ENCODE data around the gene PFDN2. TPM values are rescaled to one million over a fixed set of nuclear protein-coding genes. Genes with fewer than 3 reads are reported as not detected.

Gene PFDN2
- total and polyA plus RNA-seq, 2 experiments from 2014 or later, result 47.6 to 93.2 TPM

- WGBS (ENCODE audit: low lambda C conversion rate, missing lambda C conversion rate), result 94% methylated on average over 6 of the region's 6 CpGs
- TF ChIP-seq EZH2phosphoT487 (IDR thresholded peaks at IDR 0.05; ENCODE audit: low read depth, severe bottlenecking, unreplicated experiment) (no peak), EZH2 (IDR thresholded peaks at IDR 0.05; ENCODE audit: borderline replicate concordance) (no peak)
- TF ChIP-seq, protein P1, sequence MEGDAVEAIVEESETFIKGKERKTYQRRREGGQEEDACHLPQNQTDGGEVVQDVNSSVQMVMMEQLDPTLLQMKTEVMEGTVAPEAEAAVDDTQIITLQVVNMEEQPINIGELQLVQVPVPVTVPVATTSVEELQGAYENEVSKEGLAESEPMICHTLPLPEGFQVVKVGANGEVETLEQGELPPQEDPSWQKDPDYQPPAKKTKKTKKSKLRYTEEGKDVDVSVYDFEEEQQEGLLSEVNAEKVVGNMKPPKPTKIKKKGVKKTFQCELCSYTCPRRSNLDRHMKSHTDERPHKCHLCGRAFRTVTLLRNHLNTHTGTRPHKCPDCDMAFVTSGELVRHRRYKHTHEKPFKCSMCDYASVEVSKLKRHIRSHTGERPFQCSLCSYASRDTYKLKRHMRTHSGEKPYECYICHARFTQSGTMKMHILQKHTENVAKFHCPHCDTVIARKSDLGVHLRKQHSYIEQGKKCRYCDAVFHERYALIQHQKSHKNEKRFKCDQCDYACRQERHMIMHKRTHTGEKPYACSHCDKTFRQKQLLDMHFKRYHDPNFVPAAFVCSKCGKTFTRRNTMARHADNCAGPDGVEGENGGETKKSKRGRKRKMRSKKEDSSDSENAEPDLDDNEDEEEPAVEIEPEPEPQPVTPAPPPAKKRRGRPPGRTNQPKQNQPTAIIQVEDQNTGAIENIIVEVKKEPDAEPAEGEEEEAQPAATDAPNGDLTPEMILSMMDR (IDR thresholded peaks at IDR 0.05; ENCODE audit: poor library complexity), result no peak
- DNase-seq (ENCODE audit: low spot score), result no peak
Measured at GRCh38 chr1:161095230-161095629, 22.6 kb downstream of the PFDN2 start.

DNA sequence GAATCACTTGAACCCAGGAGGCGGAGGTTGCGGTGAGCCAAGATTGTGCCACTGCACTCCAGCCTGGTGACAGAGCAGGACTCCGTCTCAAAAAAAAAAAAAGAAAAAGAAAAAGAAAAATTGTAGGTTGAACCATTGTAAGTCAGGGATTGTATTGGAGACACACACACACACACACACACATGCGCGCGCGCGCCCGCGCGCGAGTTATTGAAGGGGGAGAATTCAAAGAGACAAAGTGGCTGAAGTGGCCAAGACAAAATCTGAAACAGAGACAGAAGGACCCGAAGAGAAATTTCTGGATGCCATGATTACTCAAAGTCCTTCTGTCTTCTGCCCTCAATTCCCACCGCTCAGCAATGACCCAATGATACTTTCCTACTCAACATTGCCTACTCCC is 23.4 kb downstream of the PFDN2 start:
- WGBS (ENCODE audit: low lambda C conversion rate, missing lambda C conversion rate), result 98% methylated on average over 14 of the region's 14 CpGs
- Histone ChIP-seq H3K4me1 (ENCODE audit: insufficient read depth) (peaks cover 8% of the 10 kb centered on the region), H3K36me3 (replicated peaks; ENCODE audit: insufficient read depth, low read depth) (no peaks in the 10 kb centered on the region), H3K4me2 (no peak overlapping the region), H3K9me2 (replicated peaks; ENCODE audit: insufficient read depth) (no peaks in the 10 kb centered on the region), H3K9me3 (ENCODE audit: low read depth) (no peaks in the 10 kb centered on the region), H4K20me1 (ENCODE audit: insufficient read depth, poor library complexity, severe bottlenecking) (no peaks in the 10 kb centered on the region), H3K4me3 (no peak overlapping the region), H3K79me2 (no peaks in the 10 kb centered on the region), H3K27me3 (no peaks in the 10 kb centered on the region), H3K27ac (no peak overlapping the region), H2AFZ (no peak overlapping the region)
- no peak for DNase-seq (ENCODE audit: low spot score)
- TF ChIP-seq EZH2 (IDR thresholded peaks at IDR 0.05; ENCODE audit: borderline replicate concordance) (no peak), EZH2phosphoT487 (IDR thresholded peaks at IDR 0.05; ENCODE audit: low read depth, severe bottlenecking, unreplicated experiment) (no peak)

More at GRCh38 chr1:161095230-161095629, 22.6 kb downstream of the PFDN2 start:
- H3K9me3 ChIP-seq (ENCODE audit: low read depth), result no peaks in the 10 kb centered on the region
- H3K27me3 ChIP-seq, result no peaks in the 10 kb centered on the region
- H3K79me2 ChIP-seq, result no peaks in the 10 kb centered on the region
- no peak overlapping the region for H2AFZ ChIP-seq
- H3K36me3 ChIP-seq (replicated peaks; ENCODE audit: insufficient read depth, low read depth), result no peaks in the 10 kb centered on the region
- H3K9me2 ChIP-seq (replicated peaks; ENCODE audit: insufficient read depth), result no peaks in the 10 kb centered on the region
- H4K20me1 ChIP-seq (ENCODE audit: insufficient read depth, poor library complexity, severe bottlenecking), result no peaks in the 10 kb centered on the region
- peaks cover 8% of the 10 kb centered on the region for H3K4me1 ChIP-seq (ENCODE audit: insufficient read depth)
- H3K27ac ChIP-seq, result no peak overlapping the region
- no peak overlapping the region for H3K4me2 ChIP-seq
- no peak overlapping the region for H3K4me3 ChIP-seq

DNA sequence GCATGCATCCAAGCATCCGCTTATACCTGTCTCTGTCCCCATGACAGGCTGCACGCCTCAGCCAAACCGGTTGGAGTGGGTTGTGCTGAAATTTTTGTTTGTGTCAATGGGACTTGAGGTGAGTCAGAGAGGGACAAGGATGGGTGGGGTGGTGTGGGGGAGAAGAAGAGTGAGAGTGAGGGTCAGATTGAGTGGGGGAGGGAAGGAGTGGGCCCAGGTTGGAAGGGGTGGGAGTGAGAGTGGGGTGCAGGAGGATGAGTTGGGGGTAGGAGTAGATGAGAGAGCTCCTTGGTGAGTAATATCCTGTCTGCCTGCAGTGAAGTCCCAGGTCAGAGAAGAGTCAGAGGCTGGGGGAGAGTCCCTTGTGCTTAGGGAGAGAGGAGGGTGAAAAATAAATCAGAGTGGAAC is 25.2 kb downstream of the PFDN2 start:
- H3K27ac ChIP-seq, result no peak overlapping the region
- H2AFZ ChIP-seq, result no peak overlapping the region
- no peak overlapping the region for H3K4me2 ChIP-seq
- H3K36me3 ChIP-seq (replicated peaks; ENCODE audit: insufficient read depth, low read depth), result no peaks in the 10 kb centered on the region
- peaks cover 8% of the 10 kb centered on the region for H3K79me2 ChIP-seq
- no peak for TF ChIP-seq EZH2 (IDR thresholded peaks at IDR 0.05; ENCODE audit: borderline replicate concordance)
- no peak for TF ChIP-seq EZH2phosphoT487 (IDR thresholded peaks at IDR 0.05; ENCODE audit: low read depth, severe bottlenecking, unreplicated experiment)
- TF ChIP-seq, protein P1 (IDR thresholded peaks at IDR 0.05; ENCODE audit: poor library complexity), result no peak
- no peaks in the 10 kb centered on the region for H4K20me1 ChIP-seq (ENCODE audit: insufficient read depth, poor library complexity, severe bottlenecking)
- no peaks in the 10 kb centered on the region for H3K9me2 ChIP-seq (replicated peaks; ENCODE audit: insufficient read depth)
- H3K27me3 ChIP-seq, result no peaks in the 10 kb centered on the region
- no peaks in the 10 kb centered on the region for H3K9me3 ChIP-seq (ENCODE audit: low read depth)
- WGBS (ENCODE audit: low lambda C conversion rate, missing lambda C conversion rate), result 78% methylated on average over 3 of the region's 3 CpGs
- peaks cover 8% of the 10 kb centered on the region for H3K4me1 ChIP-seq (ENCODE audit: insufficient read depth)
- DNase-seq (ENCODE audit: low spot score), result no peak
- H3K4me3 ChIP-seq, result no peak overlapping the region

DNA sequence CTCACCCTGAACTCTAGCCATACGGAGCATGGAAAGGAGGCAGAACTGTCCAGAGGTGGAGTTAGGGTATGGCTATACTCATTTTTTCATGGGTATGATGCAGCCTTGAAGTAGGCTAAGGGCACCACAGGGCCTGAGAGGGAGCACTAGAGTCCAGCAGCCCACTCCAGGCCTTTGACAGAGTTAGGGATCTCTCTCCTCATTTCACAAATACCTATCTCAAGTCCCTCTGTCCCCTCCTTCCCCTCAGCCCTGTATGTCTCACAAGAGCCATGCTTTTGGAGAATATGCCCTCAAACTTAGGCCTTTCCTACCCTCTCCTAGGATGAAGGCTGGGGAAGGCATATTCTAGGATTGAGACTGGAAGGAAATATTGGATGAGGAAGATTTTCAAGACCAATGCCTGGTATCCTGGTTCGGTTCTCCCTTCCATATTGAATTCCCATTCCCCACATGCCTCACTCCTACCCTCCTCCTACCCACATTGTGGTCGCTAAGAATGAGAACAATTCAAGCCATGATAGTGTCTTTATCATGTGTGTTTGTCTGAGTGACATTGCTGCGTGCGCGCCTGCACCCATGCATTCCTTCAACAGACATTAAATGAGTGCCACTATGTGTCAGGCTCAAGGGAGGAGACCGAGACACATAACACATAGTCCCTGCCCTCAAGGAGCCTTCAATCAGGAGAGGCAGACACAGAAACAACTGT is 25.9 kb downstream of the PFDN2 start:
- Histone ChIP-seq H3K4me1 (ENCODE audit: insufficient read depth) (peaks cover 3% of the 10 kb centered on the region), H3K36me3 (replicated peaks; ENCODE audit: insufficient read depth, low read depth) (no peaks in the 10 kb centered on the region), H3K27me3 (no peaks in the 10 kb centered on the region), H3K4me2 (no peak overlapping the region), H3K9me2 (replicated peaks; ENCODE audit: insufficient read depth) (no peaks in the 10 kb centered on the region), H4K20me1 (ENCODE audit: insufficient read depth, poor library complexity, severe bottlenecking) (no peaks in the 10 kb centered on the region), H3K4me3 (no peak overlapping the region), H2AFZ (no peak overlapping the region), H3K9me3 (ENCODE audit: low read depth) (no peaks in the 10 kb centered on the region), H3K27ac (no peak overlapping the region), H3K79me2 (peaks cover 11% of the 10 kb centered on the region)
- TF ChIP-seq, protein P1 (IDR thresholded peaks at IDR 0.05; ENCODE audit: poor library complexity), result no peak
- TF ChIP-seq EZH2 (IDR thresholded peaks at IDR 0.05; ENCODE audit: borderline replicate concordance), result no peak
- TF ChIP-seq EZH2phosphoT487 (IDR thresholded peaks at IDR 0.05; ENCODE audit: low read depth, severe bottlenecking, unreplicated experiment), result no peak
- 90% methylated on average over 7 of the region's 7 CpGs for WGBS (ENCODE audit: low lambda C conversion rate, missing lambda C conversion rate)
- no peak for DNase-seq (ENCODE audit: low spot score)
